ENCODE data around the gene TTC34. TPM values are rescaled to one million over a fixed set of nuclear protein-coding genes. Genes with fewer than 3 reads are reported as not detected.

TTC34 gene
- total and polyA plus RNA-seq, 9 of the 15 experiments (the other 6 are each of a cell fraction or from before 2014, with no cell fraction given) = 0.03 to 0.38 (median 0.05) TPM; not detected in 2

DNA sequence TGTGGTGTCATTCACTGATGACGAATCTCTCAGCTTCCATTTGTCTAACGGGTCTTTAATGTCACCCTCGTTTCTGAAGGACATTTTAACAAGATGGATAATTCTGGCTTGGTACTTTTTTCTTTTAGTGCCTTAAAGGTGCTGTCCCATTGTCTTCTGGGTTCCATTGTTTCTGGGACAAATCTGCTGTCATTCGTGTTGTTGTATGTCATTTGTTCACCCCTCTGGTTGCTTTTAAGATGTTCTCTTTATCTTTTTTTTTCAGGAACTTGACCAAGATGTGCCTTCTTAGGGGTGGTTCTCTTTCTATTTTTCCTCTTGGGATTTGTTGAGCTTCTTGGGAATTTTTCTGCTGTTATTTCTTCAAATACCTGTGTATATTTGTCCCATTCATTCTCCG lies 154.7 kb downstream of the TTC34 start (continued):
- TF ChIP-seq, protein P1, sequence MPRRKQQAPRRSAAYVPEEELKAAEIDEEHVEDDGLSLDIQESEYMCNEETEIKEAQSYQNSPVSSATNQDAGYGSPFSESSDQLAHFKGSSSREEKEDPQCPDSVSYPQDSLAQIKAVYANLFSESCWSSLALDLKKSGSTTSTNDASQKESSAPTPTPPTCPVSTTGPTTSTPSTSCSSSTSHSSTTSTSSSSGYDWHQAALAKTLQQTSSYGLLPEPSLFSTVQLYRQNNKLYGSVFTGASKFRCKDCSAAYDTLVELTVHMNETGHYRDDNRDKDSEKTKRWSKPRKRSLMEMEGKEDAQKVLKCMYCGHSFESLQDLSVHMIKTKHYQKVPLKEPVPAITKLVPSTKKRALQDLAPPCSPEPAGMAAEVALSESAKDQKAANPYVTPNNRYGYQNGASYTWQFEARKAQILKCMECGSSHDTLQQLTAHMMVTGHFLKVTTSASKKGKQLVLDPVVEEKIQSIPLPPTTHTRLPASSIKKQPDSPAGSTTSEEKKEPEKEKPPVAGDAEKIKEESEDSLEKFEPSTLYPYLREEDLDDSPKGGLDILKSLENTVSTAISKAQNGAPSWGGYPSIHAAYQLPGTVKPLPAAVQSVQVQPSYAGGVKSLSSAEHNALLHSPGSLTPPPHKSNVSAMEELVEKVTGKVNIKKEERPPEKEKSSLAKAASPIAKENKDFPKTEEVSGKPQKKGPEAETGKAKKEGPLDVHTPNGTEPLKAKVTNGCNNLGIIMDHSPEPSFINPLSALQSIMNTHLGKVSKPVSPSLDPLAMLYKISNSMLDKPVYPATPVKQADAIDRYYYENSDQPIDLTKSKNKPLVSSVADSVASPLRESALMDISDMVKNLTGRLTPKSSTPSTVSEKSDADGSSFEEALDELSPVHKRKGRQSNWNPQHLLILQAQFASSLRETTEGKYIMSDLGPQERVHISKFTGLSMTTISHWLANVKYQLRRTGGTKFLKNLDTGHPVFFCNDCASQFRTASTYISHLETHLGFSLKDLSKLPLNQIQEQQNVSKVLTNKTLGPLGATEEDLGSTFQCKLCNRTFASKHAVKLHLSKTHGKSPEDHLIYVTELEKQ (CRISPR knock-in tag; IDR thresholded peaks at IDR 0.05) = no peak
- TF ChIP-seq CHD2 (IDR thresholded peaks at IDR 0.05; ENCODE audit: low read depth, low read length) (no peak), NCOA1 (IDR thresholded peaks at IDR 0.05; ENCODE audit: low read depth) (no peak), PRPF4 (IDR thresholded peaks at IDR 0.05; ENCODE audit: insufficient read depth, low read depth, low read length, poor library complexity, severe bottlenecking) (no peak), SNRNP70 (optimal IDR thresholded peaks at IDR 0.05; ENCODE audit: low read depth, low read length) (no peak), SAFB (IDR thresholded peaks at IDR 0.05; ENCODE audit: borderline replicate concordance, low read depth, low read length) (no peak)

DNA sequence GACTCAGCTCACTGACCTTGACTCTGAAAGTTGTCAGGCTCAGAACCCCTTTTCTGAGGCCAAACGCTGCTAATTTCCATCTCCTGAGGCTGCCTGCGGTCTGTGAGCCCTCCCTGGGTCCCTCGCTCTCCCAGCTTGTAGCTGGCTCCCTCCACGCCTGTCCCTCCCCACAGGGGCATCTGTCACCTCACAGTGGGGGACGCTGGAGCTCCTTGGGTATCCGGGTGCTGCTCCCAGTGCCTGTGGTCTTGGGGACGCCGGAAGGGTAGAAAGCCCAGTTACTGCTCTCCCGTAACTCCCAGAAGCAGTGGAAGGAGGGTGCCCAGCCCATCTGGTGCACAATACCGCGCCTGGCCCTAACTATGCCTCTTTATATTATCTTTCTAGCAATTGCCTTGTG lies 155.7 kb downstream of the TTC34 start:
- Histone ChIP-seq H2AFZ (ENCODE audit: low read depth, low read length) (no peak overlapping the region), H3K36me3 (ENCODE audit: control insufficient read depth, insufficient read depth, low read length) (no peaks in the 10 kb centered on the region), H3K27me3 (ENCODE audit: control insufficient read depth in 2 of 2, insufficient read depth in 2 of 2, low read length in 2 of 2) (peaks cover 0 to 8% of the 10 kb centered on the region in 2 experiments; a peak in 2 of 5 replicates), H3K79me2 (ENCODE audit: control insufficient read depth, insufficient read depth, low read length) (no peaks in the 10 kb centered on the region), H4K20me1 (replicated peaks; ENCODE audit: control insufficient read depth, insufficient read depth, low read length) (no peaks in the 10 kb centered on the region), H3K9ac (ENCODE audit: insufficient read depth in 1 of 2, low read depth in 2 of 2, low read length in 2 of 2) (no peak overlapping the region), H3K9me3 (replicated peaks; ENCODE audit: control insufficient read depth, insufficient read depth, low read depth, low read length) (no peaks in the 10 kb centered on the region; the same call in 1 of the 2 replicates), H3K4me1 (replicated peaks in 1 of 2; ENCODE audit: control insufficient read depth in 2 of 2, insufficient read depth in 2 of 2, low read length in 2 of 2) (peaks cover 0 to 34% of the 10 kb centered on the region in 2 experiments; a peak in 2 of 5 replicates), H3K4me3 (no peak overlapping the region), H3K27ac (ENCODE audit: extremely low read depth, low read depth, low read length) (no peak overlapping the region), H3K4me2 (ENCODE audit: insufficient read depth, low read length) (no peak overlapping the region), H3K9me1 (ENCODE audit: control insufficient read depth, insufficient read depth, low read length) (no peaks in the 10 kb centered on the region)
- no TSS peak for BruUV-seq (replicated peaks)
- in situ Hi-C loops (cut with MboI) (no loop called here), intact Hi-C loops (cut with micrococcal nuclease) (loop anchor here (10.0 kb wide), 2 partner anchors 101 to 231 kb away; partner anchors contain the start of gene PEX10)
- no peak for ATAC-seq
- POLR2A ChIA-PET = interaction anchor here (0.6 kb wide), 2 partner anchors 22 to 213 kb away, joined by 3 read pairs; no protein-coding TSS in a partner anchor
- CTCF ChIA-PET (ENCODE audit: low intra/inter-chr PET ratio) = no interaction called here
- DNase-seq (ENCODE audit: extremely low read depth in 1 of 4, low spot score in 3 of 4) = no peak
- WGBS (ENCODE audit: insufficient coverage, low coverage, missing lambda C conversion rate) = 13% methylated on average over 11 of the region's 11 CpGs
- no peak for FAIRE-seq
- TF ChIP-seq POLR2G (IDR thresholded peaks at IDR 0.05; ENCODE audit: low read depth, low read length) (no peak), IFI16 (CRISPR knock-in tag; IDR thresholded peaks at IDR 0.05) (no peak), FOXJ2 (tag; IDR thresholded peaks at IDR 0.05) (no peak), ZNF184 (CRISPR knock-in tag; IDR thresholded peaks at IDR 0.05) (no peak), PML (IDR thresholded peaks at IDR 0.05; ENCODE audit: low read length) (no peak), NFE2L1 (tag; IDR thresholded peaks at IDR 0.05; ENCODE audit: borderline replicate concordance, low read depth) (no peak), RFX7 (CRISPR knock-in tag; IDR thresholded peaks at IDR 0.05) (no peak), ARNT (IDR thresholded peaks at IDR 0.05) (no peak)
- TF ChIP-seq, protein P2, sequence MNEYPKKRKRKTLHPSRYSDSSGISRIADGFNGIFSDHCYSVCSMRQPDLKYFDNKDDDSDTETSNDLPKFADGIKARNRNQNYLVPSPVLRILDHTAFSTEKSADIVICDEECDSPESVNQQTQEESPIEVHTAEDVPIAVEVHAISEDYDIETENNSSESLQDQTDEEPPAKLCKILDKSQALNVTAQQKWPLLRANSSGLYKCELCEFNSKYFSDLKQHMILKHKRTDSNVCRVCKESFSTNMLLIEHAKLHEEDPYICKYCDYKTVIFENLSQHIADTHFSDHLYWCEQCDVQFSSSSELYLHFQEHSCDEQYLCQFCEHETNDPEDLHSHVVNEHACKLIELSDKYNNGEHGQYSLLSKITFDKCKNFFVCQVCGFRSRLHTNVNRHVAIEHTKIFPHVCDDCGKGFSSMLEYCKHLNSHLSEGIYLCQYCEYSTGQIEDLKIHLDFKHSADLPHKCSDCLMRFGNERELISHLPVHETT (CRISPR knock-in tag; conservative IDR thresholded peaks at IDR 0.05 in 1 of 2, IDR thresholded peaks at IDR 0.05 in 1 of 2) = no peak
- TF ChIP-seq, protein P3, sequence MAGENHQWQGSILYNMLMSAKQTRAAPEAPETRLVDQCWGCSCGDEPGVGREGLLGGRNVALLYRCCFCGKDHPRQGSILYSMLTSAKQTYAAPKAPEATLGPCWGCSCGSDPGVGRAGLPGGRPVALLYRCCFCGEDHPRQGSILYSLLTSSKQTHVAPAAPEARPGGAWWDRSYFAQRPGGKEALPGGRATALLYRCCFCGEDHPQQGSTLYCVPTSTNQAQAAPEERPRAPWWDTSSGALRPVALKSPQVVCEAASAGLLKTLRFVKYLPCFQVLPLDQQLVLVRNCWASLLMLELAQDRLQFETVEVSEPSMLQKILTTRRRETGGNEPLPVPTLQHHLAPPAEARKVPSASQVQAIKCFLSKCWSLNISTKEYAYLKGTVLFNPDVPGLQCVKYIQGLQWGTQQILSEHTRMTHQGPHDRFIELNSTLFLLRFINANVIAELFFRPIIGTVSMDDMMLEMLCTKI (IDR thresholded peaks at IDR 0.05; ENCODE audit: partially characterized antibody) = no peak
